Natural killer cell (primary cell): Measurements from ENCODE around the gene EN2. TPM values are rescaled to one million over a fixed set of nuclear protein-coding genes. Genes with fewer than 3 reads are reported as not detected.

ENCODE experiments used
- ATAC-seq, 3 donors: fragments of 150-1000 bp in 2 of 3; fragments of 200-7000 bp in 1 of 3; cut with Tn5 transposase; 1 replicate in 1 of 3; 2 replicates in 2 of 3; pipeline ENCODE4 v1.10.0; 2021; ENCODE audit warnings: mild to moderate bottlenecking in 2 of 3, moderate library complexity in 2 of 3
- DNase-seq, 2 donors: peaks; one replicate each; pipeline versions ENCODE4 v3.0.0 to v3.0.0-alpha.2; 2013 to 2021; ENCODE audit warnings: mixed read lengths in 1 of 2
- H3K27ac ChIP-seq: one replicate; pipeline ENCODE4 v1.5.1; 2013; ENCODE audit warnings: mild to moderate bottlenecking, low read length
- H3K27me3 ChIP-seq: one replicate; pipeline ENCODE4 v1.6.1; 2013; ENCODE audit warnings: low read length; ENCODE audit not compliant: control insufficient read depth, insufficient read depth
- H3K36me3 ChIP-seq: one replicate; pipeline ENCODE4 v1.6.1; 2013; ENCODE audit warnings: low read length; ENCODE audit not compliant: control insufficient read depth, insufficient read depth
- H3K4me1 ChIP-seq: one replicate; pipeline ENCODE4 v1.6.1; 2013; ENCODE audit warnings: low read length; ENCODE audit not compliant: control insufficient read depth, insufficient read depth
- H3K4me3 ChIP-seq: one replicate; pipeline ENCODE4 v1.5.1; 2013; ENCODE audit warnings: low read length
- H3K9me3 ChIP-seq: one replicate; pipeline ENCODE4 v1.6.1; 2013; ENCODE audit warnings: low read length; ENCODE audit not compliant: control insufficient read depth, insufficient read depth
- H3K27ac Mint-ChIP-seq, 2 donors: one replicate each; pipeline ENCODE4 v1.8.0; 2022; ENCODE audit warnings: mild to moderate bottlenecking in 2 of 2, mixed read lengths in 2 of 2, moderate library complexity in 1 of 2
- H3K27me3 Mint-ChIP-seq, 2 donors: one replicate each; pipeline ENCODE4 v1.8.0; 2022; ENCODE audit warnings: low read depth in 2 of 2, mixed read lengths in 2 of 2
- H3K36me3 Mint-ChIP-seq: one replicate; pipeline ENCODE4 v1.8.0; 2022; ENCODE audit warnings: mixed read lengths
- H3K4me1 Mint-ChIP-seq, 2 donors: one replicate each; pipeline ENCODE4 v1.8.0; 2022; ENCODE audit warnings: mixed read lengths in 2 of 2
- H3K4me3 Mint-ChIP-seq: one replicate; pipeline ENCODE4 v1.8.0; 2022; ENCODE audit warnings: mild to moderate bottlenecking, moderate library complexity, mixed read lengths
- H3K9me3 Mint-ChIP-seq, 2 donors: one replicate each; pipeline ENCODE4 v1.8.0; 2022; ENCODE audit warnings: mixed read lengths in 2 of 2
- WGBS: methylation state at CpG from one replicate; pipeline ENCODE4 v1.1.7; 2013; ENCODE audit warnings: missing lambda C conversion rate; ENCODE audit not compliant: insufficient coverage; 5-methylcytosine and 5-hydroxymethylcytosine counted together
- intact Hi-C: fragments of 100-400 bp; cut with micrococcal nuclease; formaldehyde crosslinking; loops from one replicate; pipeline ENCODE4 v1.14.2; 2022
- total RNA-seq, 4 donors: library from RNA; stranded (reverse); fragments of 120-200 nt in 1 of 4; gene quantifications; one replicate each; pipeline versions ENCODE4 v1.2.3 to v1.2.4, GENCODE V29; 2013 to 2022
- TF ChIP-seq, protein P1 (sequence below): fragments of 200-600 bp; IDR thresholded peaks from one replicate; pipeline ENCODE4 v1.8.0; 2022; ENCODE audit warnings: antibody characterized with exemption

Gene EN2
- total RNA-seq, 3 donors from 2014 or later (not counting 1 experiment from before 2014, with no cell fraction given), result not detected

DNA sequence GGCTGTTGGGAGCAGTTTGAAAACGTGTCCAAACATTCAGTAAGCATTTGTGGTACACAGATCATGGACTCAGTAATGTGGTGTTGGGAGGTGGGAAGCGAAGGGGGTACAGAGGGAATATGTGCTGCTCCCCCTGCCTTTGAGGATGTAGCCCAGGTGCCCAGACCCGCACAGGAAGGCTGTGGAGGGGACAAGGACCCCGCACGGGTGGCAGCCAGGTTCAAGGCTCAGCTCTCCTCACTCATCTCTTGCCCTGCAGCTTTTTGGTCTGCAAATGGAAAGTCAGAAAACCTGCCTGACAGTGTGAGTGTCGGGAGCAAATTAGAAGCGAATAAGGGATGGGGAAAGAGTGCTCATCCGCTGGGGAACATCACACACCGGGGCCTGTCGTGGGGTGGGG is 27.3 kb upstream of the EN2 start:
- TF ChIP-seq, protein P1, sequence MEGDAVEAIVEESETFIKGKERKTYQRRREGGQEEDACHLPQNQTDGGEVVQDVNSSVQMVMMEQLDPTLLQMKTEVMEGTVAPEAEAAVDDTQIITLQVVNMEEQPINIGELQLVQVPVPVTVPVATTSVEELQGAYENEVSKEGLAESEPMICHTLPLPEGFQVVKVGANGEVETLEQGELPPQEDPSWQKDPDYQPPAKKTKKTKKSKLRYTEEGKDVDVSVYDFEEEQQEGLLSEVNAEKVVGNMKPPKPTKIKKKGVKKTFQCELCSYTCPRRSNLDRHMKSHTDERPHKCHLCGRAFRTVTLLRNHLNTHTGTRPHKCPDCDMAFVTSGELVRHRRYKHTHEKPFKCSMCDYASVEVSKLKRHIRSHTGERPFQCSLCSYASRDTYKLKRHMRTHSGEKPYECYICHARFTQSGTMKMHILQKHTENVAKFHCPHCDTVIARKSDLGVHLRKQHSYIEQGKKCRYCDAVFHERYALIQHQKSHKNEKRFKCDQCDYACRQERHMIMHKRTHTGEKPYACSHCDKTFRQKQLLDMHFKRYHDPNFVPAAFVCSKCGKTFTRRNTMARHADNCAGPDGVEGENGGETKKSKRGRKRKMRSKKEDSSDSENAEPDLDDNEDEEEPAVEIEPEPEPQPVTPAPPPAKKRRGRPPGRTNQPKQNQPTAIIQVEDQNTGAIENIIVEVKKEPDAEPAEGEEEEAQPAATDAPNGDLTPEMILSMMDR, result no peak
- no peaks in the 10 kb centered on the region for H3K4me1 ChIP-seq
- Mint-ChIP-seq H3K27ac (no peak overlapping the region), H3K4me3 (no peak overlapping the region), H3K4me1 (no peaks in the 10 kb centered on the region), H3K9me3 (no peaks in the 10 kb centered on the region), H3K36me3 (no peaks in the 10 kb centered on the region), H3K27me3 (peaks cover 25 to 47% of the 10 kb centered on the region in 2 donors)
- H3K36me3 ChIP-seq, result no peaks in the 10 kb centered on the region
- H3K27ac ChIP-seq, result no peak overlapping the region
- no peaks in the 10 kb centered on the region for H3K27me3 ChIP-seq
- ATAC-seq (no peak), DNase-seq (no peak)
- 78% methylated on average over 10 of the region's 10 CpGs for WGBS
- no peaks in the 10 kb centered on the region for H3K9me3 ChIP-seq
- no peak overlapping the region for H3K4me3 ChIP-seq
- intact Hi-C loops, result no loop called here

- TF ChIP-seq, protein P1, result no peak
- H3K9me3 Mint-ChIP-seq, result no peaks in the 10 kb centered on the region
- no peak overlapping the region for H3K27ac Mint-ChIP-seq
- H3K27me3 ChIP-seq, result no peaks in the 10 kb centered on the region
- no peak overlapping the region for H3K27ac ChIP-seq
- H3K36me3 Mint-ChIP-seq, result no peaks in the 10 kb centered on the region
- H3K27me3 Mint-ChIP-seq, result peaks cover 27 to 47% of the 10 kb centered on the region in 2 donors
- no peak overlapping the region for H3K4me3 Mint-ChIP-seq
- no peaks in the 10 kb centered on the region for H3K9me3 ChIP-seq
- no peaks in the 10 kb centered on the region for H3K4me1 Mint-ChIP-seq
- H3K36me3 ChIP-seq, result no peaks in the 10 kb centered on the region
- no peak overlapping the region for H3K4me3 ChIP-seq
- DNase-seq (no peak), ATAC-seq (no peak)
- 82% methylated on average over 12 of the region's 12 CpGs for WGBS
- no peaks in the 10 kb centered on the region for H3K4me1 ChIP-seq
- intact Hi-C loops, result no loop called here
Measured at GRCh38 chr7:155431231-155431630, 26.7 kb upstream of the EN2 start.

DNA sequence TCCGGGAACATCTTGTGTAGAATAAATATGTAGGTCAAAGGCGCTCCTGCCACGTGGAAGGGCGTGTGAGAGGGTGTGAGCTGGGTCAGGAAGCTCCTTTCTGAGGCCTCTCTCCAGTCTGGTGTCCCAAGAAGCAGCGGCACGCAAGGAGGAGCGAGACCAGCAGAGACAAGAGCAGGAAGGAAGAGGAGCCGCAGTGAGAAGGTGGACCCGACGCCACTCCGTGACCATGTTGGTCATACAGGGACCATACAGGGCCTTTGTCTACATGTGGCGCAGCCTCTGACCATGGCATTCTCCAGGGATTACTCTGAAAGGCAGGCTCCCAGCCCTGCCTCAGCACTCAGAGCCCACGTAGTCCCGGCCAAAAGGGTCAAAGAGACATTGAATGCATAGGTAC is 26.2 kb upstream of the EN2 start:
- Histone ChIP-seq H3K27ac (no peak overlapping the region), H3K4me3 (no peak overlapping the region), H3K36me3 (no peaks in the 10 kb centered on the region), H3K4me1 (no peaks in the 10 kb centered on the region), H3K27me3 (no peaks in the 10 kb centered on the region), H3K9me3 (no peaks in the 10 kb centered on the region)
- Mint-ChIP-seq H3K36me3 (no peaks in the 10 kb centered on the region), H3K27ac (no peak overlapping the region), H3K4me3 (no peak overlapping the region), H3K27me3 (peaks cover 32 to 52% of the 10 kb centered on the region in 2 donors), H3K9me3 (no peaks in the 10 kb centered on the region), H3K4me1 (no peaks in the 10 kb centered on the region)
- TF ChIP-seq, protein P1, result no peak
- intact Hi-C loops, result no loop called here
- ATAC-seq (no peak), DNase-seq (no peak)
- WGBS, result 84% methylated on average over 14 of the region's 14 CpGs

DNA sequence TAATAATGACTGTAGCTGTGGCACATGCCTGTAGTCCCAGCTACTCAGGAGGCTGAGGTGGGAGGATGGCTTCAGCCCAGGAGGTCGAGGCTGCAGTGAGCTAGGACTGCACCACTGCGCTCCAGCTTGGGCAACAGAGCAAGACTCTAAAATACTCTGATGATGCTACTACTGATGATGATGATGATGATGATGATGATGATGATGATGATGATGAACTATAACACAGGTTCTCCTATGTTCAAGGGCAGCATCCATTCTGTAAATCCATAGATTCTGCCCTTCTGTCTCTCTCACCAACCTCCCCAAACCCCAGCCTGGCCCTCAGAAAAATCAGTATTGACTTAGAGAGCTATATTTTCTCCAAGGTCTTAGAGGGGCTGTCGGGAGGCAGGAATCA is 22.8 kb upstream of the EN2 start:
- Histone ChIP-seq H3K27ac (no peak overlapping the region), H3K36me3 (no peaks in the 10 kb centered on the region), H3K27me3 (no peaks in the 10 kb centered on the region), H3K9me3 (no peaks in the 10 kb centered on the region), H3K4me1 (no peaks in the 10 kb centered on the region), H3K4me3 (no peak overlapping the region)
- H3K4me1 Mint-ChIP-seq, result no peaks in the 10 kb centered on the region
- DNase-seq (no peak), ATAC-seq (no peak)
- H3K4me3 Mint-ChIP-seq, result no peak overlapping the region
- peaks cover 37 to 45% of the 10 kb centered on the region in 2 donors for H3K27me3 Mint-ChIP-seq
- H3K36me3 Mint-ChIP-seq, result no peaks in the 10 kb centered on the region
- no peak overlapping the region for H3K27ac Mint-ChIP-seq
- TF ChIP-seq, protein P1, result no peak
- intact Hi-C loops, result no loop called here
- WGBS, result 69% methylated on average over 3 of the region's 3 CpGs
- H3K9me3 Mint-ChIP-seq, result no peaks in the 10 kb centered on the region
